Sigmoid colon (tissue), 7 donors: ENCODE results near the gene EXOC5. TPM values are rescaled to one million over a fixed set of nuclear protein-coding genes. Genes with fewer than 3 reads are reported as not detected.
"Not testable (repeated sequence)": the region's sequence is repeated elsewhere in the genome, so short reads cannot be mapped to it uniquely, and the experiment has no call there.

Experiments
- DNase-seq: peaks from one replicate; pipeline ENCODE4 v3.0.0-alpha.2; 2019
- H3K27ac ChIP-seq, 4 donors: fragments of 200-600 bp; sonication (generic); one replicate each; pipeline ENCODE4 v1.5.1; 2016 to 2019; ENCODE audit warnings: mild to moderate bottlenecking in 1 of 4
- H3K27me3 ChIP-seq, 3 donors: fragments of 200-600 bp; sonication (generic); one replicate each; pipeline ENCODE4 v1.5.1; 2019; ENCODE audit warnings: mild to moderate bottlenecking in 1 of 3
- H3K36me3 ChIP-seq, 4 donors: fragments of 200-600 bp; sonication (generic); one replicate each; pipeline ENCODE4 v1.5.1; 2016 to 2019
- H3K4me1 ChIP-seq, 4 donors: fragments of 200-600 bp; sonication (generic); one replicate each; pipeline ENCODE4 v1.5.1; 2017 to 2019
- H3K4me3 ChIP-seq, 4 donors: fragments of 200-600 bp; sonication (generic); one replicate each; pipeline ENCODE4 v1.5.1; 2017 to 2019; ENCODE audit warnings: mild to moderate bottlenecking in 2 of 4, moderate library complexity in 1 of 4
- H3K9me3 ChIP-seq, 4 donors: fragments of 200-600 bp in 3 of 4; sonication (generic) in 3 of 4; one replicate each; pipeline versions ENCODE4 v1.5.1 to v1.6.1; 2013 to 2019
- CTCF ChIP-seq, 4 experiments: fragments of 450-650 bp in 3 of 4; fragments of 200-600 bp in 1 of 4; IDR thresholded peaks; one replicate each; pipeline ENCODE4 v1.5.1; 2016 to 2019; ENCODE audit warnings: antibody characterized with exemption in 4 of 4, mild to moderate bottlenecking in 3 of 4, moderate library complexity in 2 of 4
- EP300 ChIP-seq, 4 donors: sonication (generic); formaldehyde crosslinking; IDR thresholded peaks; one replicate each; pipeline ENCODE4 v1.6.1; 2017; ENCODE audit warnings: antibody characterized with exemption in 4 of 4
- POLR2A ChIP-seq, 2 donors: fragments of 450-650 bp; IDR thresholded peaks; one replicate each; pipeline ENCODE4 v1.6.1; 2016; ENCODE audit warnings: antibody characterized with exemption in 2 of 2, mild to moderate bottlenecking in 2 of 2, moderate library complexity in 2 of 2
- POLR2AphosphoS5 ChIP-seq, 4 donors: sonication (generic); formaldehyde crosslinking; IDR thresholded peaks; one replicate each; pipeline ENCODE4 v1.6.1; 2017; ENCODE audit warnings: antibody characterized with exemption in 4 of 4
- WGBS, 2 donors: extraction: QIAGEN DNeasy Blood & Tissue Kit; methylation state at CpG; one replicate each; pipeline ENCODE4 v1.1.7; 2013; 5-methylcytosine and 5-hydroxymethylcytosine counted together
- intact Hi-C: fragments of 100-400 bp; cut with DNase I; formaldehyde crosslinking; loops from one replicate; pipeline ENCODE4 v1.15.1; 2023
- polyA plus RNA-seq, 3 donors: library from polyadenylated mRNA; stranded (reverse); fragments of 200-250 nt; gene quantifications; one replicate each; pipeline ENCODE4 v1.2.3, GENCODE V29; 2013
- total RNA-seq, 4 donors: library from RNA; depleted of rRNA; stranded (reverse); fragments of >200 nt; gene quantifications; one replicate each; pipeline ENCODE4 v1.1.0, GENCODE V29; 2016
- donor health status: healthy with polysubstance abuse.
- donor health status: Bipolar disorder and iron deficiency.
- donor health status: healthy.

The EXOC5 gene
- total and polyA plus RNA-seq, 7 donors, result 10.2 to 61.4 (median 48.2) TPM

DNA sequence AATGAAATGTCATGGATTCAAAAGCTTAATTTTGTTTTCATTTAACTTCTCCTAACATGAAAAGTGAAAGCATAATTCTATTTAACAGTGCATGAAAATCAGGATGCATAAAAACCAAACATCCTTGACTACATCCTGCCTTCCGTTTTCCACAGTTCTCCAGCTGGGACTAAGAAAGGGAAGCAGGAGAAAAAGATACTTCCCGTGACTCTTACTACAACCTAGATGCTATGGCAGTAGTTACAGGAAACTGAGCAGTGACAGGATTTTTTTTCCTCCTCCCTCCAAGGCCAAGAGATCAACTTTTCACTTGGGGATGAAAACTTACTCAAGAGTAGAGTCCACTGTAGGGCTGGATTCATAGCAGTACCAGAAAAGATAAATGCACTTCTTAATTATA is 2.6 kb downstream of the EXOC5 start:
- DNase-seq, result no peak
- Histone ChIP-seq H3K4me1 (peaks cover 0 to 53% (median 31%) of the 10 kb centered on the region in 4 donors), H3K27me3 (no peaks in the 10 kb centered on the region), H3K27ac (peak overlapping the region in 2 of 4 donors; percentile 14 to 25), H3K9me3 (no peaks in the 10 kb centered on the region), H3K36me3 (no peaks in the 10 kb centered on the region), H3K4me3 (no peak overlapping the region)
- 46 to 61% methylated on average over 2 of the region's 2 CpGs for WGBS, 2 donors
- TF ChIP-seq CTCF (IDR thresholded peaks at IDR 0.05), result no peak
- TF ChIP-seq POLR2A (IDR thresholded peaks at IDR 0.05), result no peak
- TF ChIP-seq POLR2AphosphoS5 (IDR thresholded peaks at IDR 0.05), result no peak
- no peak for TF ChIP-seq EP300 (IDR thresholded peaks at IDR 0.05)
- intact Hi-C loops, result no loop called here

DNA sequence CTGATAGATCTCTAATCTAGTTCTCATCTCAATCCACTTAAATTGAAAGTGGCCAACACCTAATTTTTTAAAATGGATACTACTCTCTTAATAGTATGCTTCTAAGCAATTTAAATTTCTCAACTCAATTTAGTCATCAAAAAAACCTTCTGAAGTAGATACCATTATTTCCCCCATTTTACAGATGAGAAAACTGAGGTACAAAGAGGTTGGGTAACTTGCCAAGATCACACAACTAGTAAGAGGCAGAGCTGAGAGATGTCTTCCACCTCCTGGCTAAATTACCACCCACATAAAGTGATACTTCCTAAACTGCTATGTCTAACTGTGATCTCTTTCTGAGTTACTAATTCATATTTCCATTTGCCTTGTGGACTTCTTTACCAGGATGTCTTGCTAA is 6.6 kb downstream of the EXOC5 start:
- no peak for TF ChIP-seq POLR2AphosphoS5 (IDR thresholded peaks at IDR 0.05)
- TF ChIP-seq POLR2A (IDR thresholded peaks at IDR 0.05), result no peak
- no peak for TF ChIP-seq EP300 (IDR thresholded peaks at IDR 0.05)
- no peak for TF ChIP-seq CTCF (IDR thresholded peaks at IDR 0.05)
- Histone ChIP-seq H3K4me3 (no peak overlapping the region), H3K27ac (no peak overlapping the region), H3K27me3 (no peaks in the 10 kb centered on the region), H3K36me3 (no peaks in the 10 kb centered on the region), H3K4me1 (peaks cover 0 to 31% (median 8%) of the 10 kb centered on the region in 4 donors), H3K9me3 (no peaks in the 10 kb centered on the region)
- intact Hi-C loops, result no loop called here
- no peak for DNase-seq

DNA sequence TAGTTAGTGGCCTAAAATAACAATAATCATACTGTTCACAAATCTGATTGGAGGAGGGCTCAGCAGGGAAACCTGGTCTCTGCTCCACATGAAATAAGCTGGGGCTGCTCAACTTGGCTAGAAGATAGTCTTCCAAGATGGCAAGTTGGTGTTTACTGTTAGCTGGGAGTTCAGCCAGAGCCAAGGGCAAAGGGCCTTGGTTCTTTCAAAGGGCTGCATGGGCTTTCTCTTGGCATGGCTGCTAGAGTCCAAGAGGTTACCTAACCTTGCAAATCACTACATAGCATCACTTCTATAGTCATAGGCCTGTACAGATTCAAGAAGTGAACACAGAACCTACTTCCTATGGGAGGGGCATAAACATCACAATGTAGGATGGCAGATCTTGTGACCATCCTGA is 7.1 kb downstream of the EXOC5 start:
- intact Hi-C loops, result no loop called here
- Histone ChIP-seq H3K4me3 (no peak overlapping the region), H3K4me1 (peaks cover 0 to 26% (median 5%) of the 10 kb centered on the region in 4 donors), H3K36me3 (no peaks in the 10 kb centered on the region), H3K9me3 (no peaks in the 10 kb centered on the region), H3K27ac (no peak overlapping the region), H3K27me3 (no peaks in the 10 kb centered on the region)
- TF ChIP-seq CTCF (IDR thresholded peaks at IDR 0.05), result no peak
- no peak for TF ChIP-seq POLR2AphosphoS5 (IDR thresholded peaks at IDR 0.05)
- TF ChIP-seq POLR2A (IDR thresholded peaks at IDR 0.05), result no peak
- no peak for TF ChIP-seq EP300 (IDR thresholded peaks at IDR 0.05)
- no peak for DNase-seq

DNA sequence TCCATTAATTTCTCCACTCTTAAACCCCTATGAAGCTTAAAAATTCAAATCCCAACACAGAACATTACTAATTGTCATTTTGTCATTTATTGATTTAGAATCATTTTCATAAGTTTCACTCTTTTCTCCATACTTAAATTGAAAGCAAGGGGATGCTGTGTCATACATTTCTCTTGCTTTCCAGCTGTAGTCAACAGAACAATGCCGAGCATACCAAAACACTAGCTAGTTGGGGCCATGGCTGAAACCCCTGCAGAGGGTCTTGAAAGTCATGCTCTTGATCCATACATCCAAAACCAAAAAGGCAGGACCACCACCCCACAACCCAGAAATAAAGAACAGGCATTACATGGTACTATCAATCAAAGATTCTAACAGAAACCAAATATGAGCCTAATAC is 9.0 kb downstream of the EXOC5 start:
- Histone ChIP-seq H3K27me3 (no peaks in the 10 kb centered on the region), H3K9me3 (no peaks in the 10 kb centered on the region), H3K27ac (no peak overlapping the region), H3K36me3 (no peaks in the 10 kb centered on the region), H3K4me3 (no peak overlapping the region), H3K4me1 (peaks cover 0 to 12% (median 5%) of the 10 kb centered on the region in 4 donors)
- DNase-seq, result no peak
- TF ChIP-seq CTCF (IDR thresholded peaks at IDR 0.05) (no peak), POLR2AphosphoS5 (IDR thresholded peaks at IDR 0.05) (no peak), EP300 (IDR thresholded peaks at IDR 0.05) (no peak), POLR2A (IDR thresholded peaks at IDR 0.05) (no peak)
- intact Hi-C loops, result no loop called here
- 94 to 97% methylated on average over 1 of the region's 1 CpG for WGBS, 2 donors

- H3K27ac ChIP-seq, H3K36me3 ChIP-seq, H3K27me3 ChIP-seq, DNase-seq, intact Hi-C loops, H3K4me3 ChIP-seq, H3K9me3 ChIP-seq: not testable (repeated sequence)
- peaks cover 0 to 12% (median 5%) of the 10 kb centered on the region in 4 donors for H3K4me1 ChIP-seq
- WGBS, 2 donors, result 90 to 94% methylated on average over 2 of the region's 2 CpGs
These were observed 10.5 kb downstream of the EXOC5 start for GRCh38 chr14:57258221-57258620.
